HG03108 (cell line): ENCODE measurements around the gene HSPA1B.
"Not testable (repeated sequence)": the region's sequence is repeated elsewhere in the genome, so short reads cannot be mapped to it uniquely, and the experiment has no call there.

Experiments
- ATAC-seq: cut with Tn5 transposase; IDR thresholded peaks from one replicate; pipeline ENCODE4 v1.9.1; 2021; ENCODE audit warnings: moderate library complexity; ENCODE audit not compliant: unreplicated experiment

The HSPA1B gene

DNA sequence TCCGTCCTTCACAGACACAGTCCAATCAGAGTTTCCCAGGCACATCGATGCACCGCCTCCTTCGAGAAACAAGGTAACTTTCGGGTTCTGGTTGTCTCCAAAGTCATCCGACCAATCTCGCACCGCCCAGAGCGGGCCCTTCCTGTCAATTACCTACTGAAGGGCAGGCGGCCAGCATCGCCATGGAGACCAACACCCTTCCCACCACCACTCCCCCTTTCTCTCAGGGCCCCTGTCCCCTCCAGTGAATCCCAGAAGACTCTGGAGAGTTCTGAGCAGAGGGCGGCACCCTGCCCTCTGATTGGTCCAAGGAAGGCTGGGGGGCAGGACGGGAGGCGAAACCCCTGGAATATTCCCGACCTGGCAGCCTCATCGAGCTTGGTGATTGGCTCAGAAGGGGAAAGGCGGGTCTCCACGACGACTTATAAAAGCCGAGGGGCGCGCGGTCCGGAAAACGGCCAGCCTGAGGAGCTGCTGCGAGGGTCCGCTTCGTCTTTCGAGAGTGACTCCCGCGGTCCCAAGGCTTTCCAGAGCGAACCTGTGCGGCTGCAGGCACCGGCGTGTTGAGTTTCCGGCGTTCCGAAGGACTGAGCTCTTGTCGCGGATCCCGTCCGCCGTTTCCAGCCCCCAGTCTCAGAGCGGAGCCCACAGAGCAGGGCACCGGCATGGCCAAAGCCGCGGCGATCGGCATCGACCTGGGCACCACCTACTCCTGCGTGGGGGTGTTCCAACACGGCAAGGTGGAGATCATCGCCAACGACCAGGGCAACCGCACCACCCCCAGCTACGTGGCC, at the start of gene HSPA1B:
TSS of gene HSPA1B (plus strand) at position 453 of the 794 bp plus-strand sequence. CDS start at position 666, 213 bp downstream.
- ATAC-seq = peak; percentile 64

DNA sequence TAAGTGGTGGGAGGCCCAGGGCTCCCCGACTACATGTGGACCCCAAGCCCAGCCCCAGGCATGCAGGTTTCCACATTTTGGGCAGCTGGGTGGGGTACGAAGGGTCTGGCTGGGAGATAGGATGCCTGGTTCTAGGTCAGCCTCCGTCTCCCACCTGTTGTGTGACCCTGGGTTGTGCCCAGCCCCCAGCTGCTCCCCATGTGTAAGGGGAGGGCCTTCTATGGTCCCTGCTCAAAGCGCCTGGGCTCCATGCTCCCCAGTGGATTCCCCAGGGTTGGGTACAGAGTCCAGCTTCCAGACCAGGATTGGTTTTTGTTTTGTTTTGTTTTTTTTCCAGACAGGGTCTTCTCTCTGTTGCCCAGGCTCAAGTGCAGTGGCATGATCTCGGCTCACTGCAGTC, 49.3 kb upstream of the HSPA1B start:
- ATAC-seq = no peak

DNA sequence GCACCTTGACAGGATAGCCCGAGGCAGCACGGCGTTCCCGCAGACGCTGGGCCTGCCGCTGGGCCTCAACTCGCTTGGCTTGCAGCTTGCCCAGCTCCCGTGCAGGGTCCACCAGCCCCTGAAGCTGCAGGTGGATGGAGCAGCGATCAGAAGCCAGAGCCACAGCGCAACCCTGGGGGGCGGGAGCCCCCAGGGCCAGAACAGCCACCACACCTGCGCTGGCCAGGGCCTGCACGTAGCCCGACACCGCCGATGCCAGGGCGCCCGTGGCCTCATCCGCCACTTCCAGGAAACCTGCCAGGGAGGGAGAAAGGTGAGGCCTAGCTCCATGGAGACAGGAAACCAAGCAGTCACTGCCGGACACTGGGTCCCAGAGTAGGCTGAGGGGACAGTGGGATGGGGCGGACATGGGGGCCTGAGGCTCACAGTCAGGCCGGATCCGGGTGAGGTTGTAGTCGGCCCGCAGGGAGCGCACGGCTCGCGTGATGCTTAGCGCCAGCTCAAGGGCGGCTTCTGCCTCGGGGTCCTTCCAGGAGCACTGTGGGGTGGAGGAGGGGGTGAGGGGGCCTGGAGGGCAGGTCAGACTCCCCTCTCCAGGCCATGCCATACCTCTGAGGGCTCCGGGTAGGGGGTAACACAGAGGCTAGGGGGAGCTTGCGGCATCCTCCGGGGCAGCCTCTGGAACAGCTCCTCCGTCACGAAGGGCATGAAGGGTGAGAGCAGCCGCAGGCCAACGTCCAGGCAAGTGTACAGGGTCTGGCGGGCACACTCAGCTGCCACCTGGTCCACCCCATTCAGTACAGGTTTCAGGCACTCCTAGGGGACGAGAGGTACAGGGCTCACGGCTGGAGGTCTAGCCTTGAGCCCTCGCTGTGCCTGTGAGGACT, 48.3 kb upstream of the HSPA1B start:
- no peak for ATAC-seq

DNA sequence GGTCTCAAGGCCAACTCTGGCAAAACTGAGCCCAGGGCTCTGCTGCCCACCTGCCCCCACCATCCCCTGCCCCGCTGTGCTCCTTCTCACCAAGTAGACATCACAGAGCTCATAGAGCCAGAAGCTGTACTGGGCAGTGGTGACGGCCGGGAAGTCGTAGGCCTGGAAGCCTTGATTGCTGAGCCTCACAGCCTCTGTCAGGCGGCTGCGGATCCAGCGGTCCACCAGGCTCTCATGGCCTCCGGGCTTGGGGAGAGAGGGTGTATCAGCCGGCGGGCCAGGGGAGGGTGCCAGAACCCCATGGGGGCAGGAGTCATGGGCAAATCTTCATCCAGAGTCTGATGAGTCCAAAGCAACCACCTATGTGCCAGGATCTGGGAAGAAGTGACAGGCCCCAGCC, 47.6 kb upstream of the HSPA1B start:
- no peak for ATAC-seq

DNA sequence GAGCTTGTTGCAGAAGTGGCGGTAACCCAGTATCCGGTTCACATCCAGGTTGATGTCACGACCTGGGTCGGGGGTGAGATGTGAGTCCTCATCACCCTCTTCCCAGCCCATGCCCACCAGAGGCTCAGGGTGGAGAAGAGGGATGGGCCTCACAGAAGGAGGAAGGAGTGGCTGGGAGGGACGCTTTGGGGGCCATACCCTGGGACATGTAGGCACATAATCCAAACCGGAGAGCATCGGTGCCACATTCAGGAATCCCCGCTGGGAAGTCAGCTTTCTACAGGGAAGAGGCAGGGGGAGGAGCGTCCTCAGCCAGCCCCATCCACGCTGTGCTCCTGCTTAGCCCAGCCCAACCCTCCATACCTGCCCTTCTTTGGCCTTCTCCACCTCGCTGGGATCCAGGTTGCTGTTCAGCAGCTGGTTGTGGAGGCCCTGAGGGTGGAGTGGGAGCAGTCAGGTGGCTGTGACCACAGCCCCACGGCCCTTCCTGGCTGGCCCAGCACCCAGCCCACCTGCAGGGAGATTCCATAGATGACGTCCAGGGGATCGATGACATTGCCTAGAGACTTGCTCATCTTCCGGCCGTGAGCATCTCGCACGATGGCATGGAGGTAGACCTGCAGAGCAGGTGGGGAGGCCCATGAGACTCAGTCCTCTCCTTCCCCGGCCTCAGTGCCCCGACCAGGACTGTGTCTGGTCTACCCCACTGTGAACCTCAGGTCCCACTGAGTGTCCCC, 46.9 kb upstream of the HSPA1B start:
- no peak for ATAC-seq

DNA sequence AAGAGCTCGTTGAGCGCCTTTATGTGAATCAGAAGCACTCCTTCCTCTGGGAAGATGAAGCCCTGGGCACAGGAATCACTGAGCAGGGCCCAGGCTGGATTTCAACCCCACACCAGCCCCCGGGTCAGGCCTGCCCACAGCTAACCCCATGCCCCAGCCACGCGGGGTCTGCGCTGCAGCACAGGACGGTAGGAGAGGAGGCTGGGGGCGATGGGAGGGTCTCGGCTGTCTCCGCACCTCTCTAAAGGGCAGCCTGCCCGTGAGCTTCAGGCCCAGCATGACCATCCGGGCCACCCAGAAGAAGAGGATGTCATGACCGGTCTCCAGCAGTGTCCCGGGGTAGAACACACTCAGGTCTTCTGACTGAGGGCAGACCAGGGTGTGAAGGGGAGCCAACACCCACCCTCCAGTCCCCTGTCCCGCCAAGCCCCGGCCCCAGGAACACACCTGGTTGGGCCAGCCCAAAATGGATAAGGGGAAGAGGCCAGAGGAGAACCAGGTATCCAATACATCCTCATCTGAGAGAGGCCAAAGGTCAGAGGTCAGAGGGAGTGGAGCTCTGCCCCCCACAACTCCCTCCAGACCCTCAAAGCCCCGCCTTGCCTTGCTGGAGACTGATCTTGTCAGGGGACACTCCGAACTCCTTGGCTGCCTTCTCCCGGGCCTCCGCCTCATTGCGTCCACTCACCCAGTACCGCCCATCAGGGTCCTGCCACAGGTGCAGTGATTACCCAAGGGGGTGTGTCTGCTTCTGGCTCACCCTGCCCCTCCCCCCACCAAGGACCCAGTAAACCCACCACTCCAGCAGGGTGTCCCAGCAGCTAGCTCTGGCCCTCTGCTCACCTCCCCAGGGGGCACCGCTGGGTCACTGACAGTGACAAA, 46.1 kb upstream of the HSPA1B start:
- ATAC-seq = no peak

DNA sequence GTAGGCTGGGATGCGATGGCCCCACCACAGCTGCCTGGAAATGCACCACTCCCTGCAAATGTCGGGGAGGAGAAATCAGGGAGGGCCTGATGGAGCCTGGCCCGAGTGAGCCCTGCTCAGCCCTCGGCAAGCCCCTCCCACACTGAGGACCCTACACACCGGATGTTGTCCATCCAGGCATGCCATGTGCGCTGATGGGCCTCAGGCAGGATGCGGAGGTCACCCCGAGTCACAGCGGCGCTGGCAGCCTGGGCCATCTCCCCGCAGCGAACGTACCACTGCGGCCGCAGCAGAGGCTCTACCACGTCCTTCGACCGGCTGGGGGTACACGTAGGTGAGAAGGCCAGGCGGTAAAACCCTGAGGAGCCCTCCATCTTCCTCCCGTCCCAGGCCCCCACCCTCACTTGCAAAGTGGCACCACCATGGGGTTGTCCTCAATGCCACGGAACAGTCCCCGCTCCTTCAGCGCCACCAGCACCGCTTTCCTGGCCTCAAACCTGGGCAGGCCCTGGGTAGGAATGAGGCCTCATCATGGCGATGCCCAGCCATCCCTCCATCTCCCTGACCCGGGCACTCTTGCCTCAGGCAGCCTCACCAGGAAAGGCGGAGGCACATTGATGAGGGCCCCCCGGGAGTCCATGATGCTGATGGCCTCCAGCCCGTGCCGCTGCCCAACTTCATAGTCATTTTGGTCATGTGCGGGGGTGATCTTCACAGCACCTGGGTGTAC, 45.2 kb upstream of the HSPA1B start:
- ATAC-seq = no peak

DNA sequence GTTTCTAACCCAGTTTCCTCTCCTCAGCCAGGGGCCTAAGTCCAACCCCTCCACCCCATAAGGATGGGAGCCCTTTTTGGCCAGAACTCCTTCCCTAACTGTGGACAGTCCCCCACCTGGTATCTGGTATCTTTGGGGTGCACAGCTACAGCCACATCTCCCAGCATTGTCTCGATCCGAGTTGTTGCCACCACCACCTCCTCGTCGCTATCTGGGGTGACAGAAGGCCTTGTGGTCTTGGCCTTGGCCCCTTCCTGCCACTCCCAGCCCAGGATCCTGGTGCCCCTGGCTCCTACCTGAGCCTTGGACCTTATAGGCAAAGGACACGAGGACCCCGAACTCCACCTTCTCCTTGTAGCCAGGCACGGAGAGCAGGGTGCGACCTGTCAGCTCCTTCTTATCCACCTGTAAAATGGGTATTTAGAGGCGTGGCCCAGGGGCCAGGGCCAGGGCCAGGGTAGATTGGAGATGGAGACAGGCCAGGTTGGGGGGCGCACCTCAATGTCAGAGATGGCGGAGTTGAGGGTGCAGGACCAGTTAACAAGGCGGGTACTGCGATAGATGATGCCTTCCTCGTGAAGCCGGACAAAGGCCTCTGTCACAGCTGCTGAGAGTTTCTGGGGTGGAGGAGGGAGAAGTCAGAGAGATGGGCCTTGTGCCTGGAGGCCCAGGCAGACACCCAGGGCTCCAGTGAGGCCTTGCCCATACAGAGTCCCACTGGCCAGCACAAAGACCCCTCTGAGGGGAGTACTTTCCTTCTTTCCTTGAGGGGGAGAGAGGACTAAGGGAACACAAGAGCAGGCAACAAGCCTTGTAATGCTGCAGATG, 43.2 kb upstream of the HSPA1B start:
- no peak for ATAC-seq

DNA sequence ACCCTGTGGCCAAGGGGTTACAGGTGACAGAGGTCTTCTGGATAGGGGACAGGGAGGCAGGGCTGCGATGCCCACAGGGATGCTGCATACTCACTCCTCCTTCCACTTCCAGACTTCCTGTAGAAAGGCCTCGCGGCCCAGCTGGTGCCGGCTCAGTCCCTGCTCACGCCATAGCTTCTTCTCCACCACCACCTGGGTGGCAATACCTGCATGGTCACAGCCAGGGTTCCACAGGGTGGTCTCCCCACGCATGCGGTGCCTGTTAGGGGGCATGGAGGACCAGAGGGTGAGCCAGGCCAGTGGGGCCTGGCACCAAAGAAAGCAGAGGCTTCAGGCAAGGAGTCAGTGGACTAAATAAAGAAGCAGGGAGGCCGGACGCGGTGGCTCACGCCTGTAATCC, 42.1 kb upstream of the HSPA1B start:
- ATAC-seq = no peak

DNA sequence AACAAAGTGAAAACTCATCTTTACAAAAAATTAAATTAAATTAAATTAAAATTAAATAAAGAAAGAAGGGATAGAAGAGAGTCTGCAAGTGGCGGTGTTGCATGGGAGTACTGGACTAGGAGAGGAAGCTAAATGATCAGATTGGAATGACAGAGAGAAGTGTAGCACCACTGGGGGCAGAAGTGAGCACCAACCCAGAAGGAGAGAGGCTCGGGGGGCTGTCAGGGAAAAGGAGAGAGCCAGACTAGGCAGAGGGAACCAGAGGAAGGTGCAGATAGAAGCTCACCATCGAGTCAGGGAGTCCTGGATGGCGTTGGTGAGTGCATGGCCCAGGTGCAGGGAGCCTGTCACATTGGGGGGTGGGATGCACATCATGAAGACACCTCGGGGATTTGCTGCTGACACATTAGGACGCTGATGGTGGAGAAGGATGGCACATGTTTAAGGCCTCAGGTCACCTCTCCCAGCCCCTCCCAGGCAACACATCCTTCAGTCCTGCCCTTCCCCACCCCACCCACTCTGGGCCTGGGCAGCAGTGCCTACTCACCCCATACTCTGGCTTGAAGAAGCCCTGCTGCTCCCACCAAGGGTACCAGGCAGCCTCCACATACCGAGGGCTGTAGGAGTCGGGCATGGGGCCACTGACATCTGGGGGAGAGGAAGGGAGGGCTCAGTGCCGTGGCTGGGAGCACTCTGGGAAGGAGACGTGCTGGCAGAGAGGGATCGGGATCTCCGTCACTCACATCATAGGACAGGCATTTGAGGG, 36.0 kb upstream of the HSPA1B start:
- ATAC-seq = no peak

DNA sequence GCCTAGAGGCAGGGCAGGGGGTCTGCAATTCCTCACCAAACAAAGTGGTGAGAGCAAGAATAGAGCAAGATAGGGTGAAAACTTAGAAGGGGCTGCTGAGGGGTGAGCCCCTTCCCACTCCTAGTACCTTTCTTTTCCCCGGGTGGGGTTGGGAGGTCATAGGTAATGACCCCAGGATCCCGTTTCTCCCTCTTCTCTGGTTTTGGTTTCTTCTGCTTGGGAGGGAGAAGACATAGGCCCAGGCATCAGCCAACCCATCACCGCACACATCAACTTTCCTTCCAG, 35.5 kb upstream of the HSPA1B start:
- ATAC-seq = no peak

DNA sequence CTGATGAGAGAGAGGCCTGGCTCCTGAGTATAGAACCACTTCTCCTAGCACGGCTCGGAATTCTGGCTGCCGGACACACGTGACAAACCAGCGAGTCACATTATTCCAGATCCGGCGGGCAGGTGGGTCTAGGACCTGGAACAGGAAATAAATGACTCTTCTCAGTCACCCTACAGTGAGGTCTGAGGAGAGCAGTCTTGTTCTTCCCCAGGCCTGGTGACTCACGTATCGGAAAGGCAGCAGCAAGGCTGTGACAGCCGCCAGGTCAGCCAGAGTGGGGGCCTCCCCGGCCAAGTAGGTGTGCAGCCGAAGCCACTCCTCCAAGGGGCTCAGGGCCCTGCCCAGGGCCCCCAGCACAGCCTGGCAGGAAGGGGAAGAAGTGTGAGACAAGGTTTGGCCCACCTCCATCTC, 34.8 kb upstream of the HSPA1B start:
- ATAC-seq = no peak

DNA sequence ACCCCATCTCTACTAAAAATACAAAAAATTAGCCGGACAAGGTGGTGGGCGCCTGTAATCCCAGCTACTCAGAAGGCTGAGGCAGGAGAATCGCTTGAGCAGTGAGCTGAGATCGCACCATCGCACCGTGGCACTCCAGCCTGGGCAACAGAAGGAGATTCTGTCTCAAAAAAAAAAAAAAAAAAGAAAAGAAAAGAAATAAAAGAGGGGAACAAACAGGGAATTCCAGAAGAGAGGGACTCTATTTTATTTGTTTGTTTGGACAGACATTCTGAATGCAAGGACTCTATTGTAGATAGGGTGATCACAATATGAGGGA, 33.7 kb upstream of the HSPA1B start:
- not testable (repeated sequence) for ATAC-seq

DNA sequence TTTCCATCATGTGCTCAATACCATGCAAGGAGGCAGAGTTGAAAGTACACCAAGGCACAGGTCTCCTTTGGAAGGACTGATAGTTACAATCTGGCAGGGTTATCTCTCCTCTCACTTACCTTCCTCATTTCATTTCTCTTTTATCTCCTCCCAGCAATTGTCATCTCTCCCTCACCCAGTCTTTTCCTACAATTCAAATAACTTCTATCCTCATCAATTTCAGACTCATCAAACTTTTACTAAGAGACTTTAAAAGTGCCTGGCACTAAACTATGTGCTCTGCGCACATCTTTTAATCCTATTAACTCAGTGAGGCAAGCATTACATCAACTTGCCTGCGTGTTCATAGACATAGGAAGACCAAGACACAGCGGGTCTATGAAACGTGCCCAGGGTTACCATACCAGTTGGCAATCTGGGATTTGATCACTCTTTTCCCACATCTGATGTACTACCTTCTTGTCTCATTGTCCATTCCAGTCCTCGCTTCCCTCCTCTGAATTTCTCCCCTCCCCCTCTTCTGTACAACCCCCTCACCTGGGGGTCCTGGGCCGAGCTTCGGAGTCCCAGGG, 33.2 kb upstream of the HSPA1B start:
- ATAC-seq = no peak

DNA sequence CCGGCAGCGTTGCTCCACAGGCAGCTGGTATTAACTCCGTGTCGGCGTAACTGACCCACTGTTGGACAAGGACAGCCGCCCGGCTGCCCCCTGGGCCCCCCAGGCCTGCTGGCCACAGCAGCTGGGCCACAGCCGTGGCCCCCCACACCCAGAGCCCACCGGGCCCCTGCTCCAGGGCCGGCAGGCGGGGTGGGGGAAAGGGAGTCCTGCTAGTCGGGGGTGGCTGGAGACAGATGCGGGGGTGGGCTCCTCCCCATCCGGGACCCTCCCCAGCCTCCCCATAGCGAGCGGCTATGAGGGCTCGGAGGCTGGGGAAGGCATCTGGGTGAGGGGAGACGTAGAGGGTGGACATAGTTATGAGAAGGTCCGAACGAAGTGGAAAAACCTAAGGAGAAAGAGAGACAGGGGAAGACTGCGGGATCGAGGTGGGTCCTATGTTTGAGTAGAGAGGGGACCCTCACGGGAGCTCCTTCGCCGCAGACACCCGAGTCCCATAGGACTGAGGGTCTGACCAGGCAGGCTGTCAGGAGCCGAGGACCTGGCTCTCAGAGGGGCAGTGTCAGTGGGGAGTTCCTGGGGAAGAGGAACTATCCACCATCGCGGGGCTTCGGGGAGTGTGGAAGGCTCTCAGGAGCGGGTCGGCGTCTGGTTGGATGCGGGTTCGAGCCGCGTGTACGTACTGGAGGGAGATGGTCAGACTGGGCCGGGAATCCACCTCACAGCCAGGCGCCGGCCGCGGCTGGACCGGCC, 32.5 kb upstream of the HSPA1B start:
- no peak for ATAC-seq

DNA sequence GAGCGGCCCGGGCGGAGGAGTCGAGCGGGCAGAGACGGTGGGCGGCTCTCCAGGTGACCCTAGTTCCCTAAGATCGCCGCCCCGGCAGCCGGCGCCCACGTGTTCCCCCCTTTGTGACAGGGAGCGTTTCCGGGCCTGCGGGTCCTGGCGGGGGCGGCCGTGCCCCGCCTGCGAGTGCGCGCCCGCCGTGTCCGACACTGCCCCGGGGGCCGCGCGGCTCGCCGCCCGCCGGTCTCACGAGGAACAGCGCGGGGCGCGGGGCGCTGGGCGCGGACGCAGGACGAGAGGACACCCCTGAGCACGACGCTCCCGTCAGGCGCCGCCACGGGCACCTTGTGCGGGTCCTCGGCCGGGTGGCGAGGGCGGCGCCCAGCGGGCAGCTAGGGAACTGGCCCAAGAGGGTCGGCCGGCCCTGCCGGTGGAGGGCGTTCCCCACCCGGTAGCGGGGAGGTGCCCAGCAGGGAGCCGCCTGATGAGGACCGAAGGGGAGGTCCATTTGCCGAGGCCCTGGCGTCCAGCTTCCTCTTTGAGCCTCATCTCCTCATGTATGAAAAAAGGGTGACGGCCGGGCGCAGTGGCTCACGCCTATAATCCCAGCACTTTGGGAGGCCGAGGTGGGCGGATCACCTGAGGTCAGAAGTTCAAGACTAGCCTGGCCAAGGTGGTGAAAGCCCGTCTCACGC, 31.8 kb upstream of the HSPA1B start, which contains the start of gene VARS1:
TSS of gene VARS1 (minus strand) at position 137 of the 683 bp plus-strand sequence. CDS start 535 bp downstream, outside the sequence.
- ATAC-seq = peak; percentile 87

DNA sequence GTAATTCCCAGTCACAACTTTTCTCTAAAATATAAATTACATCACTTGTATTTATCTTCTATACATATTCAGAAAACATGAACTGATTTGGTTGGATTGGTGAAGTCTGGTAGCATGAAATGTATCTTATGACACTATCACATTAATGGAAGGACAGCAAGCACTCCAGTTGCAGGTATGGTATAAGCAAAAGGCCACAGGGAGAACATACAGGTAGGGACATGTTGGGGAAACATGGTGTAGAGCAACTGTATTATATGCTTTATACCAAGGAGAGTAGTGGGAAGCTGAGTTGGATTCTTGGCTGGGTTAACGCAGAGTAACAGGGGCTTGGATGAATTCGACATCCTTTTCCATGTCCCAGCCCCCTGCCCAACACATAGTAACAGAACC, 30.5 kb upstream of the HSPA1B start:
- no peak for ATAC-seq
